Activated CD4-positive, alpha-beta T cell treated with anti-CD3 and anti-CD28 coated beads, Interleukin-2, amount 50 U/mL, for 16 hours (primary cell): Measurements from ENCODE around the gene RAB1A.

Experiments
- DNase-seq: peaks from one replicate; pipeline ENCODE4 v3.0.0-alpha.2; 2020

Gene RAB1A

GRCh38 chr2:65085148-65085547 lies 44.8 kb downstream of the RAB1A start:
- DNase-seq = no peak

- no peak for DNase-seq
These were observed 48.6 kb downstream of the RAB1A start for GRCh38 chr2:65081232-65081685.

- DNase-seq = no peak
These were observed 50.9 kb downstream of the RAB1A start for GRCh38 chr2:65079017-65079416.

GRCh38 chr2:65077898-65078297 lies 52.0 kb downstream of the RAB1A start:
- no peak for DNase-seq

- DNase-seq = no peak
These were observed 53.6 kb downstream of the RAB1A start for GRCh38 chr2:65076345-65076710.

GRCh38 chr2:65075605-65076344 lies 54.1 kb downstream of the RAB1A start:
- DNase-seq = no peak

GRCh38 chr2:65075176-65075575 lies 54.7 kb downstream of the RAB1A start:
- no peak for DNase-seq

GRCh38 chr2:65073879-65074565 lies 55.9 kb downstream of the RAB1A start:
- DNase-seq = no peak

GRCh38 chr2:65072181-65072970 lies 57.5 kb downstream of the RAB1A start:
- DNase-seq = no peak

GRCh38 chr2:65071499-65072180 lies 58.3 kb downstream of the RAB1A start:
- no peak for DNase-seq

- DNase-seq = no peak
These were observed 59.0 kb downstream of the RAB1A start for GRCh38 chr2:65070856-65071255.

- DNase-seq = no peak
These were observed 59.6 kb downstream of the RAB1A start for GRCh38 chr2:65070172-65070830.

GRCh38 chr2:65069439-65069824 lies 60.5 kb downstream of the RAB1A start:
- no peak for DNase-seq

- DNase-seq = no peak
These were observed 61.9 kb downstream of the RAB1A start for GRCh38 chr2:65067806-65068553.

GRCh38 chr2:65064728-65065552 lies 65.0 kb downstream of the RAB1A start:
- peak; percentile 73 for DNase-seq

- no peak for DNase-seq
These were observed 66.8 kb downstream of the RAB1A start for GRCh38 chr2:65062843-65063825.

- no peak for DNase-seq
These were observed 68.0 kb downstream of the RAB1A start for GRCh38 chr2:65061910-65062339.

GRCh38 chr2:65061146-65061909 lies 68.6 kb downstream of the RAB1A start:
- no peak for DNase-seq

- DNase-seq = no peak
These were observed 70.8 kb downstream of the RAB1A start for GRCh38 chr2:65059071-65059470.
